H1 (cell line): Measurements from ENCODE around the gene TMEM164.

Experiments
- CEBPB ChIP-seq: IDR thresholded peaks from 2 replicates; pipeline ENCODE4 v1.6.1; 2012; ENCODE audit warnings: low read depth, low read length
- CREB1 ChIP-seq: IDR thresholded peaks from 2 replicates; pipeline ENCODE4 v1.6.1; 2012; ENCODE audit warnings: inconsistent platforms
- GABPA ChIP-seq: IDR thresholded peaks from 2 replicates; pipeline ENCODE4 v1.6.1; 2011; ENCODE audit warnings: mild to moderate bottlenecking, low read length, moderate library complexity, borderline replicate concordance; ENCODE audit not compliant: insufficient read depth
- PHF8 ChIP-seq: fragments of 200-600 bp; sonication (generic); conservative IDR thresholded peaks from 2 replicates; pipeline ENCODE4 v1.7.1; 2012; ENCODE audit warnings: low read depth, mild to moderate bottlenecking, inconsistent platforms, low read length, moderate library complexity
- POLR2A ChIP-seq, 2 experiments: IDR thresholded peaks; 1 replicate in 1 of 2; 2 replicates in 1 of 2; pipeline ENCODE4 v1.6.1; 2011; ENCODE audit warnings: low read depth in 2 of 2, low read length in 2 of 2, mild to moderate bottlenecking in 2 of 2; ENCODE audit errors: control extremely low read depth in 1 of 2
- POLR2AphosphoS5 ChIP-seq: IDR thresholded peaks from 2 replicates; pipeline ENCODE4 v1.6.1; 2011; ENCODE audit warnings: low read depth, low read length
- RAD21 ChIP-seq, 2 experiments: IDR thresholded peaks in 1 of 2; conservative IDR thresholded peaks in 1 of 2; 2 replicates each; pipeline ENCODE4 v1.6.1; 2011; ENCODE audit warnings: low read depth in 2 of 2, low read length in 2 of 2, improper control_type of control experiment in 1 of 2, inconsistent platforms in 1 of 2, mild to moderate bottlenecking in 1 of 2, moderate library complexity in 1 of 2
- RBBP5 ChIP-seq: IDR thresholded peaks from 2 replicates; pipeline ENCODE4 v1.7.1; 2012; ENCODE audit warnings: low read depth, mild to moderate bottlenecking, inconsistent platforms, low read length, moderate library complexity, borderline replicate concordance
- RFX5 ChIP-seq: IDR thresholded peaks from 2 replicates; pipeline ENCODE4 v1.6.1; 2011; ENCODE audit warnings: low read depth, low read length, improper control_type of control experiment, borderline replicate concordance
- RNF2 ChIP-seq: fragments of 200-900, 300-1000 bp; sonication (generic); IDR thresholded peaks from 2 replicates; pipeline ENCODE4 v1.7.1; 2016; ENCODE audit warnings: borderline replicate concordance, low read depth, mild to moderate bottlenecking, antibody characterized with exemption, low read length; ENCODE audit not compliant: poor library complexity, severe bottlenecking; ENCODE audit errors: missing control alignments
- RXRA ChIP-seq: IDR thresholded peaks from 2 replicates; pipeline ENCODE4 v1.6.1; 2011; ENCODE audit warnings: low read depth, mild to moderate bottlenecking, low read length, moderate library complexity; ENCODE audit not compliant: insufficient read depth
- TEAD4 ChIP-seq: IDR thresholded peaks from 2 replicates; pipeline ENCODE4 v1.6.1; 2012; ENCODE audit warnings: low read depth, low read length, inconsistent platforms, mixed read lengths
- TF ChIP-seq, protein P1 (sequence below), 3 experiments: IDR thresholded peaks; 1 replicate in 2 of 3; 2 replicates in 1 of 3; pipeline versions ENCODE4 v1.5.1 to v1.6.1; 2011; ENCODE audit warnings: low read length in 3 of 3, mild to moderate bottlenecking in 3 of 3, inconsistent platforms in 2 of 3, low read depth in 1 of 3, moderate library complexity in 1 of 3; ENCODE audit not compliant: insufficient read depth in 1 of 3; ENCODE audit errors: control extremely low read depth in 1 of 3
- TF ChIP-seq, protein P2 (sequence below): IDR thresholded peaks from 2 replicates; pipeline ENCODE4 v1.6.1; 2012; ENCODE audit warnings: low read length, inconsistent platforms

DNA sequence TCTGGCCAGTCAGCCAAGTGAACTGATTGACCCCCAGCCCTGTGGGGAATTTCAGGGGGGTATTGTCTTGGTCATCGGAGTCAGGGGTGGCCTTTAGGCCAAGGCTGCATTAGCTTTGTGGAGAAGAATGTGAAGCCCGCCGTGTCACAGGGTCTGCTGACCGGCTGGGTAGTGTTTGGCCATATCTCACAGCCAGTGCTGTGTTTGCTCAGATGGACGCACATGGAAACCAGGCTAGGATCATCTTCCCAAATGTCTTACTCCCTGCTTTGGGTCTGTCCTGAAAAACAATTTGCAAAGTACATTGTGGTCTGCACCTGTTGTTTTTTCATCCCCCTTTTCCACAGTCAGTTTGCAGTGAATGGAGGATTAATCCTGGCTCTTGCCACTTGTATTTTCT lies 13.0 kb downstream of the TMEM164 start:
- TF ChIP-seq POLR2AphosphoS5 (no peak), RFX5 (no peak), TEAD4 (no peak), POLR2A (IDR thresholded peaks at IDR 0.05; ENCODE audit: control extremely low read depth in 1 of 2, low read depth in 2 of 2, low read length in 2 of 2) (no peak), RAD21 (IDR thresholded peaks at IDR 0.05 in 1 of 2, conservative IDR thresholded peaks at IDR 0.05 in 1 of 2; ENCODE audit: low read depth in 2 of 2, low read length in 2 of 2) (no peak), CREB1 (no peak), PHF8 (no peak), RXRA (no peak), RNF2 (no peak), RBBP5 (no peak), GABPA (no peak), CEBPB (no peak)
- TF ChIP-seq, protein P1, sequence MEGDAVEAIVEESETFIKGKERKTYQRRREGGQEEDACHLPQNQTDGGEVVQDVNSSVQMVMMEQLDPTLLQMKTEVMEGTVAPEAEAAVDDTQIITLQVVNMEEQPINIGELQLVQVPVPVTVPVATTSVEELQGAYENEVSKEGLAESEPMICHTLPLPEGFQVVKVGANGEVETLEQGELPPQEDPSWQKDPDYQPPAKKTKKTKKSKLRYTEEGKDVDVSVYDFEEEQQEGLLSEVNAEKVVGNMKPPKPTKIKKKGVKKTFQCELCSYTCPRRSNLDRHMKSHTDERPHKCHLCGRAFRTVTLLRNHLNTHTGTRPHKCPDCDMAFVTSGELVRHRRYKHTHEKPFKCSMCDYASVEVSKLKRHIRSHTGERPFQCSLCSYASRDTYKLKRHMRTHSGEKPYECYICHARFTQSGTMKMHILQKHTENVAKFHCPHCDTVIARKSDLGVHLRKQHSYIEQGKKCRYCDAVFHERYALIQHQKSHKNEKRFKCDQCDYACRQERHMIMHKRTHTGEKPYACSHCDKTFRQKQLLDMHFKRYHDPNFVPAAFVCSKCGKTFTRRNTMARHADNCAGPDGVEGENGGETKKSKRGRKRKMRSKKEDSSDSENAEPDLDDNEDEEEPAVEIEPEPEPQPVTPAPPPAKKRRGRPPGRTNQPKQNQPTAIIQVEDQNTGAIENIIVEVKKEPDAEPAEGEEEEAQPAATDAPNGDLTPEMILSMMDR (IDR thresholded peaks at IDR 0.05; ENCODE audit: control extremely low read depth in 1 of 3, insufficient read depth in 1 of 3, low read depth in 1 of 3, low read length in 3 of 3) = no peak
- TF ChIP-seq, protein P2, sequence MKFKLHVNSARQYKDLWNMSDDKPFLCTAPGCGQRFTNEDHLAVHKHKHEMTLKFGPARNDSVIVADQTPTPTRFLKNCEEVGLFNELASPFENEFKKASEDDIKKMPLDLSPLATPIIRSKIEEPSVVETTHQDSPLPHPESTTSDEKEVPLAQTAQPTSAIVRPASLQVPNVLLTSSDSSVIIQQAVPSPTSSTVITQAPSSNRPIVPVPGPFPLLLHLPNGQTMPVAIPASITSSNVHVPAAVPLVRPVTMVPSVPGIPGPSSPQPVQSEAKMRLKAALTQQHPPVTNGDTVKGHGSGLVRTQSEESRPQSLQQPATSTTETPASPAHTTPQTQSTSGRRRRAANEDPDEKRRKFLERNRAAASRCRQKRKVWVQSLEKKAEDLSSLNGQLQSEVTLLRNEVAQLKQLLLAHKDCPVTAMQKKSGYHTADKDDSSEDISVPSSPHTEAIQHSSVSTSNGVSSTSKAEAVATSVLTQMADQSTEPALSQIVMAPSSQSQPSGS = no peak
